ENCODE results near the gene SERINC3. TPM values are rescaled to one million over a fixed set of nuclear protein-coding genes. Genes with fewer than 3 reads are reported as not detected.

Gene SERINC3
- total and polyA plus RNA-seq, 10 of the 15 experiments (the other 5 are each of a cell fraction or from before 2014, with no cell fraction given), result 24.5 to 96.8 (median 38.8) TPM

GRCh38 chr20:44560229-44560628, 38.4 kb upstream of the SERINC3 start:
- Histone ChIP-seq H2AFZ (ENCODE audit: control insufficient read depth, low read depth, low read length) (no peak overlapping the region), H4K20me1 (ENCODE audit: control insufficient read depth, insufficient read depth) (no peaks in the 10 kb centered on the region), H3K79me2 (ENCODE audit: control insufficient read depth, insufficient read depth, low read length) (no peaks in the 10 kb centered on the region), H3K36me3 (ENCODE audit: control insufficient read depth in 2 of 2, insufficient read depth in 2 of 2, low read length in 1 of 2) (no peaks in the 10 kb centered on the region), H3K27ac (ENCODE audit: control insufficient read depth, insufficient read depth) (no peak overlapping the region), H3K4me3 (no peak overlapping the region), H3K4me1 (ENCODE audit: control insufficient read depth, insufficient read depth, low read length) (peaks cover 2% of the 10 kb centered on the region; the same call in 1 of the 2 replicates), H3K4me2 (ENCODE audit: control insufficient read depth, insufficient read depth) (peak overlapping the region; percentile 27; the same call in 1 of the 2 replicates), H3K9me3 (replicated peaks; ENCODE audit: control insufficient read depth, insufficient read depth, low read length) (no peaks in the 10 kb centered on the region), H3K27me3 (replicated peaks in 1 of 2; ENCODE audit: control insufficient read depth in 2 of 2, insufficient read depth in 2 of 2, low read length in 1 of 2) (no peaks in the 10 kb centered on the region), H3K9ac (ENCODE audit: control insufficient read depth, insufficient read depth, low read length) (no peak overlapping the region)
- BruUV-seq (replicated peaks), result no TSS peak
- ATAC-seq (peak; percentile 63), DNase-seq (ENCODE audit: low read depth, low spot score) (no peak), FAIRE-seq (peak; percentile 35)
- in situ Hi-C loops (cut with MboI), result no loop called here
- intact Hi-C loops (cut with micrococcal nuclease; ENCODE audit: unreplicated experiment), result no loop called here
- ChIA-PET POLR2A (interaction anchor here (1.5 kb wide), 1 partner anchor 26 kb away, joined by 4 read pairs; no protein-coding TSS in a partner anchor), CTCF (interaction anchor here (0.7 to 1.6 kb wide), 12 partner anchors 12 to 124 kb away, joined by 3 to 11 read pairs (median 3); no protein-coding TSS in a partner anchor), RAD21 (ENCODE audit: unreplicated experiment) (interaction anchor here (0.8 to 1.7 kb wide), 6 partner anchors 11 to 50 kb away, joined by 3 to 10 read pairs (median 4); no protein-coding TSS in a partner anchor), SMC1A (ENCODE audit: uncharacterized antibody, unreplicated experiment) (interaction anchor here (0.8 to 2.1 kb wide), 11 partner anchors 11 to 123 kb away, joined by 3 to 15 read pairs (median 3); partner anchors contain the start of genes PKIG and SERINC3)
- TF ChIP-seq STAT3 (IDR thresholded peaks at IDR 0.05; ENCODE audit: low read depth, low read length), result no peak
- TF ChIP-seq HDGF (IDR thresholded peaks at IDR 0.05), result no peak
- peak; percentile 73; the same call in 1 of the 2 replicates for TF ChIP-seq MEF2A (IDR thresholded peaks at IDR 0.05; ENCODE audit: insufficient read depth, low read depth, low read length)
- TF ChIP-seq BCL3 (IDR thresholded peaks at IDR 0.05; ENCODE audit: borderline replicate concordance, insufficient read depth, low read depth, low read length, poor library complexity, severe bottlenecking), result no peak
- no peak for TF ChIP-seq MYB (IDR thresholded peaks at IDR 0.05; ENCODE audit: borderline replicate concordance, low read depth, low read length)
- peak; percentile 67 for TF ChIP-seq SPI1 (IDR thresholded peaks at IDR 0.05; ENCODE audit: borderline replicate concordance, insufficient read depth, low read depth, low read length)
- TF ChIP-seq RUNX3 (IDR thresholded peaks at IDR 0.05; ENCODE audit: low read length), result peak; percentile 80
- TF ChIP-seq MEF2B (IDR thresholded peaks at IDR 0.05; ENCODE audit: partially characterized antibody, poor library complexity, severe bottlenecking), result peak; percentile 29
- WGBS (ENCODE audit: insufficient coverage, insufficient replicate concordance, low lambda C conversion rate, missing lambda C conversion rate), result 0% methylated on average over 2 of the region's 2 CpGs
